A549 (cell line): ENCODE results near the gene UBE2G2.

ENCODE experiments used
- CTCF ChIP-seq: fragments of >200 bp; sonication (Bioruptor Twin); formaldehyde crosslinking; IDR thresholded peaks from 3 replicates; pipeline ENCODE4 v1.5.1; 2016
- ESRRA ChIP-seq: fragments of 150-350 bp; IDR thresholded peaks from 2 replicates; pipeline ENCODE4 v1.6.1; 2014; ENCODE audit warnings: mild to moderate bottlenecking, low read length, borderline replicate concordance
- POLR2A ChIP-seq: IDR thresholded peaks from 2 replicates; pipeline ENCODE4 v1.6.1; 2012; ENCODE audit warnings: mild to moderate bottlenecking, low read length
- RAD21 ChIP-seq, 2 experiments: fragments of >200 bp in 1 of 2; sonication (Bioruptor Twin) in 1 of 2; formaldehyde crosslinking in 1 of 2; IDR thresholded peaks in 1 of 2; conservative IDR thresholded peaks in 1 of 2; 2 replicates in 1 of 2; 3 replicates in 1 of 2; pipeline ENCODE4 v1.6.1; 2012 to 2018; ENCODE audit warnings: inconsistent platforms in 1 of 2
- TP53 ChIP-seq: fragments of 250-450 bp; sonication (Bioruptor Pico); IDR thresholded peaks from 2 replicates; pipeline ENCODE4 v1.5.0; 2021; ENCODE audit warnings: mild to moderate bottlenecking, moderate library complexity
- TF ChIP-seq, protein P1 (sequence below): fragments of 200-600 bp; sonication (generic); IDR thresholded peaks from 2 replicates; pipeline ENCODE4 v1.6.1; 2016; ENCODE audit warnings: antibody characterized with exemption, mild to moderate bottlenecking, moderate library complexity

DNA sequence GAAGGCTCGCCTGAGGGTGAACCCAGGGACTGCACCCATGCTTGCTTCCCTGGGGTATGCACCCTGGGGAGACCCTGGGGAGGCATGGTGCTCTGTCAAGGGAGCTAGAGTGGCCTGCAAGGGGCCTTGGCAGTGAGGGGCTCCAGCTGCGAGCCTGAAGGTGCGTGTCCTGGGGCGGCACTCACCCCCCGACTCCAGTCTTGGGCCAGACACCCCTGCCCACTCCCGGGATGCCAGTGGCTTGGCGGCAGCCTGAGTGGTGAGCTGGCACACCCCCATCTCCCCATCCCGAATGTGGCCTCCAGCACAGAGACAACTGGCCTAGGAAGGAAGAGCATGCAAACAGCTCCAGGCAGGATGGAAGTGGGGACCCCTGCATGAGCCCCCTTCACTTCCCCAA lies 13.6 kb upstream of the UBE2G2 start:
- TF ChIP-seq POLR2A (no peak), ESRRA (no peak), TP53 (CRISPR knock-in tag) (no peak), RAD21 (conservative IDR thresholded peaks at IDR 0.05 in 1 of 2, IDR thresholded peaks at IDR 0.05 in 1 of 2) (no peak), CTCF (no peak)
- TF ChIP-seq, protein P1, sequence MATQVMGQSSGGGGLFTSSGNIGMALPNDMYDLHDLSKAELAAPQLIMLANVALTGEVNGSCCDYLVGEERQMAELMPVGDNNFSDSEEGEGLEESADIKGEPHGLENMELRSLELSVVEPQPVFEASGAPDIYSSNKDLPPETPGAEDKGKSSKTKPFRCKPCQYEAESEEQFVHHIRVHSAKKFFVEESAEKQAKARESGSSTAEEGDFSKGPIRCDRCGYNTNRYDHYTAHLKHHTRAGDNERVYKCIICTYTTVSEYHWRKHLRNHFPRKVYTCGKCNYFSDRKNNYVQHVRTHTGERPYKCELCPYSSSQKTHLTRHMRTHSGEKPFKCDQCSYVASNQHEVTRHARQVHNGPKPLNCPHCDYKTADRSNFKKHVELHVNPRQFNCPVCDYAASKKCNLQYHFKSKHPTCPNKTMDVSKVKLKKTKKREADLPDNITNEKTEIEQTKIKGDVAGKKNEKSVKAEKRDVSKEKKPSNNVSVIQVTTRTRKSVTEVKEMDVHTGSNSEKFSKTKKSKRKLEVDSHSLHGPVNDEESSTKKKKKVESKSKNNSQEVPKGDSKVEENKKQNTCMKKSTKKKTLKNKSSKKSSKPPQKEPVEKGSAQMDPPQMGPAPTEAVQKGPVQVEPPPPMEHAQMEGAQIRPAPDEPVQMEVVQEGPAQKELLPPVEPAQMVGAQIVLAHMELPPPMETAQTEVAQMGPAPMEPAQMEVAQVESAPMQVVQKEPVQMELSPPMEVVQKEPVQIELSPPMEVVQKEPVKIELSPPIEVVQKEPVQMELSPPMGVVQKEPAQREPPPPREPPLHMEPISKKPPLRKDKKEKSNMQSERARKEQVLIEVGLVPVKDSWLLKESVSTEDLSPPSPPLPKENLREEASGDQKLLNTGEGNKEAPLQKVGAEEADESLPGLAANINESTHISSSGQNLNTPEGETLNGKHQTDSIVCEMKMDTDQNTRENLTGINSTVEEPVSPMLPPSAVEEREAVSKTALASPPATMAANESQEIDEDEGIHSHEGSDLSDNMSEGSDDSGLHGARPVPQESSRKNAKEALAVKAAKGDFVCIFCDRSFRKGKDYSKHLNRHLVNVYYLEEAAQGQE = no peak
